ENCODE data around the gene CELF4.

CELF4 gene

GRCh38 chr18:37499913-37500312 is 65.7 kb downstream of the CELF4 start:
- no peak for TF ChIP-seq EZH2 (IDR thresholded peaks at IDR 0.05; ENCODE audit: borderline replicate concordance, low read depth, low read length, severe bottlenecking)
- no peak for TF ChIP-seq CTCF (IDR thresholded peaks at IDR 0.05; ENCODE audit: borderline replicate concordance, extremely low read depth, low read length, poor library complexity, severe bottlenecking)
- no peaks in the 10 kb centered on the region for H3K27me3 ChIP-seq (ENCODE audit: insufficient read depth, low read length, poor library complexity)
- no peaks in the 10 kb centered on the region for H3K79me2 ChIP-seq (ENCODE audit: insufficient read depth, low read length)
- no peak overlapping the region for H2AFZ ChIP-seq (ENCODE audit: low read depth, low read length)
- H3K9ac ChIP-seq (ENCODE audit: low read depth, low read length): no peak overlapping the region
- H3K4me1 ChIP-seq (ENCODE audit: insufficient read depth, low read length): no peaks in the 10 kb centered on the region
- DNase-seq (no peak), ATAC-seq (ENCODE audit: insufficient read depth, low read depth) (no peak)
- H3K27ac ChIP-seq (ENCODE audit: low read length): no peak overlapping the region
- H3K4me3 ChIP-seq (ENCODE audit: low read depth in 1 of 2, low read length in 2 of 2): no peak overlapping the region
- no peaks in the 10 kb centered on the region for H3K9me3 ChIP-seq (ENCODE audit: insufficient read depth, low read length, severe bottlenecking)
- no peaks in the 10 kb centered on the region for H4K20me1 ChIP-seq (ENCODE audit: insufficient read depth, low read length)
- H3K36me3 ChIP-seq (ENCODE audit: insufficient read depth, low read length): no peaks in the 10 kb centered on the region
- no peak overlapping the region for H3K4me2 ChIP-seq (ENCODE audit: insufficient read depth, low read length)

- Histone ChIP-seq H3K9ac (ENCODE audit: low read depth, low read length) (no peak overlapping the region), H3K4me3 (ENCODE audit: low read depth in 1 of 2, low read length in 2 of 2) (no peak overlapping the region), H3K27ac (ENCODE audit: low read length) (no peak overlapping the region), H3K4me2 (ENCODE audit: insufficient read depth, low read length) (no peak overlapping the region), H3K9me3 (ENCODE audit: insufficient read depth, low read length, severe bottlenecking) (no peaks in the 10 kb centered on the region), H3K27me3 (ENCODE audit: insufficient read depth, low read length, poor library complexity) (no peaks in the 10 kb centered on the region), H3K4me1 (ENCODE audit: insufficient read depth, low read length) (no peaks in the 10 kb centered on the region), H2AFZ (ENCODE audit: low read depth, low read length) (no peak overlapping the region), H4K20me1 (ENCODE audit: insufficient read depth, low read length) (no peaks in the 10 kb centered on the region), H3K79me2 (ENCODE audit: insufficient read depth, low read length) (no peaks in the 10 kb centered on the region), H3K36me3 (ENCODE audit: insufficient read depth, low read length) (no peaks in the 10 kb centered on the region)
- TF ChIP-seq CTCF (IDR thresholded peaks at IDR 0.05; ENCODE audit: borderline replicate concordance, extremely low read depth, low read length, poor library complexity, severe bottlenecking) (no peak), EZH2 (IDR thresholded peaks at IDR 0.05; ENCODE audit: borderline replicate concordance, low read depth, low read length, severe bottlenecking) (no peak)
- 0 out of 3 replicates have a peak, but pooled peaks have one; percentile 31 for ATAC-seq (ENCODE audit: insufficient read depth, low read depth)
- no peak for DNase-seq
These were observed 66.6 kb downstream of the CELF4 start for GRCh38 chr18:37499044-37499443.

- H3K4me1 ChIP-seq (ENCODE audit: insufficient read depth, low read length): no peaks in the 10 kb centered on the region
- no peak overlapping the region for H2AFZ ChIP-seq (ENCODE audit: low read depth, low read length)
- no peaks in the 10 kb centered on the region for H4K20me1 ChIP-seq (ENCODE audit: insufficient read depth, low read length)
- no peak overlapping the region for H3K4me2 ChIP-seq (ENCODE audit: insufficient read depth, low read length)
- no peaks in the 10 kb centered on the region for H3K79me2 ChIP-seq (ENCODE audit: insufficient read depth, low read length)
- no peaks in the 10 kb centered on the region for H3K9me3 ChIP-seq (ENCODE audit: insufficient read depth, low read length, severe bottlenecking)
- H3K9ac ChIP-seq (ENCODE audit: low read depth, low read length): no peak overlapping the region
- H3K27ac ChIP-seq (ENCODE audit: low read length): no peak overlapping the region
- no peaks in the 10 kb centered on the region for H3K36me3 ChIP-seq (ENCODE audit: insufficient read depth, low read length)
- TF ChIP-seq EZH2 (IDR thresholded peaks at IDR 0.05; ENCODE audit: borderline replicate concordance, low read depth, low read length, severe bottlenecking): no peak
- TF ChIP-seq CTCF (IDR thresholded peaks at IDR 0.05; ENCODE audit: borderline replicate concordance, extremely low read depth, low read length, poor library complexity, severe bottlenecking): no peak
- DNase-seq (no peak), ATAC-seq (ENCODE audit: insufficient read depth, low read depth) (no peak)
- H3K4me3 ChIP-seq (ENCODE audit: low read depth in 1 of 2, low read length in 2 of 2): no peak overlapping the region
- no peaks in the 10 kb centered on the region for H3K27me3 ChIP-seq (ENCODE audit: insufficient read depth, low read length, poor library complexity)
These were observed 67.6 kb downstream of the CELF4 start for GRCh38 chr18:37497853-37498518.

Measured in DND-41 (cell line).